Islet precursor cell (in vitro differentiated cells): Measurements from ENCODE around the gene MAST2.

ENCODE experiments used
- DNase-seq: peaks from one replicate; pipeline ENCODE4 v3.0.0-alpha.2; 2018

Gene MAST2

GRCh38 chr1:45994423-45994822 lies 191.0 kb downstream of the MAST2 start:
- no peak for DNase-seq

- DNase-seq, result no peak
Measured at GRCh38 chr1:45995298-45995697, 191.9 kb downstream of the MAST2 start.

GRCh38 chr1:45998020-45998617 lies 194.7 kb downstream of the MAST2 start:
- DNase-seq, result no peak

GRCh38 chr1:45999507-45999906 lies 196.1 kb downstream of the MAST2 start:
- no peak for DNase-seq

- DNase-seq, result no peak
Measured at GRCh38 chr1:46001081-46001785, 197.8 kb downstream of the MAST2 start.

GRCh38 chr1:46002551-46003150 lies 199.2 kb downstream of the MAST2 start:
- no peak for DNase-seq

- DNase-seq, result no peak
Measured at GRCh38 chr1:46003315-46003714, 199.9 kb downstream of the MAST2 start.

- DNase-seq, result no peak
Measured at GRCh38 chr1:46004492-46004891, 201.1 kb downstream of the MAST2 start.

GRCh38 chr1:46005594-46005993 lies 202.2 kb downstream of the MAST2 start:
- DNase-seq, result peak; percentile 21

- DNase-seq, result peak; percentile 25
Measured at GRCh38 chr1:46008585-46008984, 205.2 kb downstream of the MAST2 start.

GRCh38 chr1:46010611-46011010 lies 207.2 kb downstream of the MAST2 start:
- no peak for DNase-seq

GRCh38 chr1:46011121-46011695 lies 207.8 kb downstream of the MAST2 start:
- DNase-seq, result peak; percentile 43

- no peak for DNase-seq
Measured at GRCh38 chr1:46012236-46012635, 208.8 kb downstream of the MAST2 start.

- DNase-seq, result no peak
Measured at GRCh38 chr1:46013581-46013980, 210.2 kb downstream of the MAST2 start.

- DNase-seq, result no peak
Measured at GRCh38 chr1:46017876-46018503, 214.6 kb downstream of the MAST2 start.

GRCh38 chr1:46019348-46019747 lies 215.9 kb downstream of the MAST2 start:
- DNase-seq, result no peak

GRCh38 chr1:46020010-46020409 lies 216.6 kb downstream of the MAST2 start:
- no peak for DNase-seq

GRCh38 chr1:46021046-46021996 lies 217.9 kb downstream of the MAST2 start:
- no peak for DNase-seq

GRCh38 chr1:46026531-46026930 lies 223.1 kb downstream of the MAST2 start:
- DNase-seq, result peak; percentile 30

- peak; percentile 32 for DNase-seq
Measured at GRCh38 chr1:46027788-46028573, 224.6 kb downstream of the MAST2 start.

- DNase-seq, result peak; percentile 37
Measured at GRCh38 chr1:46030074-46030870, 226.9 kb downstream of the MAST2 start.
